Uterus (tissue), 4 donors: Measurements from ENCODE around the gene CDKL5. TPM values are rescaled to one million over a fixed set of nuclear protein-coding genes. Genes with fewer than 3 reads are reported as not detected.

Experiments used
- DNase-seq, 2 donors: peaks; one replicate each; pipeline ENCODE4 v3.0.0-alpha.2; 2019 to 2020
- H3K27ac ChIP-seq, 2 donors: fragments of 200-600 bp; sonication (generic); 1 replicate in 1 of 2; 2 replicates in 1 of 2; pipeline ENCODE4 v1.5.1; 2016 to 2018
- H3K27me3 ChIP-seq, 2 donors: fragments of 200-600 bp; sonication (generic); one replicate each; pipeline ENCODE4 v1.5.1; 2018 to 2019; ENCODE audit warnings: control low read depth in 1 of 2
- H3K36me3 ChIP-seq, 2 donors: fragments of 200-600 bp; sonication (generic); one replicate each; pipeline ENCODE4 v1.5.1; 2019; ENCODE audit warnings: control low read depth in 1 of 2
- H3K4me1 ChIP-seq, 2 donors: fragments of 200-600 bp; sonication (generic); one replicate each; pipeline ENCODE4 v1.5.1; 2018 to 2019; ENCODE audit warnings: control low read depth in 1 of 2
- H3K4me3 ChIP-seq, 2 donors: fragments of 200-600 bp; sonication (generic); 1 replicate in 1 of 2; 2 replicates in 1 of 2; pipeline ENCODE4 v1.5.1; 2018 to 2019; ENCODE audit warnings: mild to moderate bottlenecking in 1 of 2
- H3K9me3 ChIP-seq, 2 donors: fragments of 200-600 bp; sonication (generic); one replicate each; pipeline ENCODE4 v1.5.1; 2019; ENCODE audit warnings: control low read depth in 1 of 2
- POLR2A ChIP-seq, 2 donors: fragments of 450-650 bp; IDR thresholded peaks; one replicate each; pipeline ENCODE4 v1.6.1; 2016; ENCODE audit warnings: antibody characterized with exemption in 2 of 2, mild to moderate bottlenecking in 1 of 2, moderate library complexity in 1 of 2
- intact Hi-C: fragments of 100-400 bp; cut with DNase I; formaldehyde crosslinking; loops from one replicate; pipeline ENCODE4 v1.15.1; 2023; ENCODE audit warnings: low total_unique reads
- total RNA-seq, 4 donors: library from RNA; depleted of rRNA in 3 of 4; stranded (reverse); fragments of >200 nt in 3 of 4; gene quantifications; one replicate each; pipeline versions ENCODE4 v1.1.0 to v1.2.4, GENCODE V29; 2014 to 2023
- TF ChIP-seq, protein P1 (sequence below), 4 experiments: fragments of 200-600 bp in 2 of 4; fragments of 450-650 bp in 2 of 4; sonication (generic) in 2 of 4; IDR thresholded peaks; one replicate each; pipeline ENCODE4 v1.5.1; 2016 to 2019; ENCODE audit warnings: antibody characterized with exemption in 4 of 4, mild to moderate bottlenecking in 2 of 4, moderate library complexity in 1 of 4
- donor health status: DM: yes; HTN: yes; CAD: no.

Gene CDKL5
- total RNA-seq, 4 donors from 2014 or later: 9.7 to 14.5 (median 13.2) TPM

GRCh38 chrX:18394477-18394876, 30.9 kb upstream of the CDKL5 start:
- no peaks in the 10 kb centered on the region for H3K4me1 ChIP-seq
- no peak for DNase-seq
- H3K27me3 ChIP-seq: no peaks in the 10 kb centered on the region
- TF ChIP-seq POLR2A (IDR thresholded peaks at IDR 0.05): no peak
- TF ChIP-seq, protein P1, sequence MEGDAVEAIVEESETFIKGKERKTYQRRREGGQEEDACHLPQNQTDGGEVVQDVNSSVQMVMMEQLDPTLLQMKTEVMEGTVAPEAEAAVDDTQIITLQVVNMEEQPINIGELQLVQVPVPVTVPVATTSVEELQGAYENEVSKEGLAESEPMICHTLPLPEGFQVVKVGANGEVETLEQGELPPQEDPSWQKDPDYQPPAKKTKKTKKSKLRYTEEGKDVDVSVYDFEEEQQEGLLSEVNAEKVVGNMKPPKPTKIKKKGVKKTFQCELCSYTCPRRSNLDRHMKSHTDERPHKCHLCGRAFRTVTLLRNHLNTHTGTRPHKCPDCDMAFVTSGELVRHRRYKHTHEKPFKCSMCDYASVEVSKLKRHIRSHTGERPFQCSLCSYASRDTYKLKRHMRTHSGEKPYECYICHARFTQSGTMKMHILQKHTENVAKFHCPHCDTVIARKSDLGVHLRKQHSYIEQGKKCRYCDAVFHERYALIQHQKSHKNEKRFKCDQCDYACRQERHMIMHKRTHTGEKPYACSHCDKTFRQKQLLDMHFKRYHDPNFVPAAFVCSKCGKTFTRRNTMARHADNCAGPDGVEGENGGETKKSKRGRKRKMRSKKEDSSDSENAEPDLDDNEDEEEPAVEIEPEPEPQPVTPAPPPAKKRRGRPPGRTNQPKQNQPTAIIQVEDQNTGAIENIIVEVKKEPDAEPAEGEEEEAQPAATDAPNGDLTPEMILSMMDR (IDR thresholded peaks at IDR 0.05): no peak
- intact Hi-C loops: no loop called here
- H3K9me3 ChIP-seq: no peaks in the 10 kb centered on the region
- no peak overlapping the region for H3K4me3 ChIP-seq
- H3K27ac ChIP-seq: no peak overlapping the region
- H3K36me3 ChIP-seq: no peaks in the 10 kb centered on the region

DNA sequence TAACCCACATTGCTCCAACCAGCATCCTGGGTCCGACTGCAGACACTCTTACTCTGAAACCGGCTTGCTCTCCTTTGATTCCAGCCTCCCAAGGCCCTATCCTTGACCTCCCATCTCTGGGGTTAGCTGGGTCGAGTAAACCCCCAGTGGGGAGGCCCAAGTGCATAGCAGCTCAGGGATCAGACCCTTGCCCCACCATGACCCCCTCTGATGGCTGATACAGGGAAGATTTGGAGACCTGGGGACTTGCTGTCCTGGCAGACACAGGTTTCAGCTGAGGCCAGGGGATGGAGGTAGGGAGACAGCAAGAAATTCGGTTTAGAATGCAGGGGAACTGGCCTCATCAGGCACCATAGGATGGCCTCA, 23.6 kb upstream of the CDKL5 start:
- Histone ChIP-seq H3K27me3 (no peaks in the 10 kb centered on the region), H3K4me3 (no peak overlapping the region), H3K27ac (no peak overlapping the region), H3K36me3 (no peaks in the 10 kb centered on the region), H3K4me1 (no peaks in the 10 kb centered on the region), H3K9me3 (no peaks in the 10 kb centered on the region)
- no peak for TF ChIP-seq POLR2A (IDR thresholded peaks at IDR 0.05)
- TF ChIP-seq, protein P1 (IDR thresholded peaks at IDR 0.05): no peak
- intact Hi-C loops: no loop called here
- DNase-seq: no peak

- H3K4me1 ChIP-seq: no peaks in the 10 kb centered on the region
- H3K27me3 ChIP-seq: no peaks in the 10 kb centered on the region
- H3K27ac ChIP-seq: no peak overlapping the region
- H3K9me3 ChIP-seq: no peaks in the 10 kb centered on the region
- H3K36me3 ChIP-seq: no peaks in the 10 kb centered on the region
- no peak for DNase-seq
- intact Hi-C loops: no loop called here
- TF ChIP-seq, protein P1 (IDR thresholded peaks at IDR 0.05): no peak
- TF ChIP-seq POLR2A (IDR thresholded peaks at IDR 0.05): no peak
- no peak overlapping the region for H3K4me3 ChIP-seq
Measured at GRCh38 chrX:18406531-18407266, 18.7 kb upstream of the CDKL5 start.

- Histone ChIP-seq H3K4me1 (no peaks in the 10 kb centered on the region), H3K9me3 (no peaks in the 10 kb centered on the region), H3K27me3 (no peaks in the 10 kb centered on the region), H3K36me3 (no peaks in the 10 kb centered on the region), H3K27ac (no peak overlapping the region), H3K4me3 (no peak overlapping the region)
- TF ChIP-seq POLR2A (IDR thresholded peaks at IDR 0.05): no peak
- TF ChIP-seq, protein P1 (IDR thresholded peaks at IDR 0.05): no peak
- DNase-seq: no peak
- intact Hi-C loops: no loop called here
Measured at GRCh38 chrX:18410038-18410437, 15.4 kb upstream of the CDKL5 start.

DNA sequence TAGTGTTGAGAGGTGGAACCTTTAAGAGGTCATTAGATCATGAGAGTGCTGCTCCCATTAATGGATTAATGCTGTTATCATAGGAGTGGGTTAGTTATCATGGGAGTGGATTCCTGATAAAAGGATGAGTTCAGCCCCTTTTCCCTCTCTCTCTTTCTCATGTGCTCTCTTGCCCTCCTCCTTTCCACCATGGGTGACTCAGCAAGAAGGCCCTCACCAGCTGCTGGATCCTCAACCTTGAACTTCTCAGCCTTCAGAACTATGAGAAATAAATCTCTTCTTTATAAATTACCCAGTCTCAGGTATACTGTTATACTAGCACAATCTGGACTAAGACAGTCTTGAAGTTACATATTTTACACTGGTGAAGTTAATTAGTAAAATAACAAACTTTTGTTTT, 10.0 kb upstream of the CDKL5 start:
- TF ChIP-seq, protein P1 (IDR thresholded peaks at IDR 0.05): no peak
- TF ChIP-seq POLR2A (IDR thresholded peaks at IDR 0.05): no peak
- intact Hi-C loops: no loop called here
- Histone ChIP-seq H3K27ac (no peak overlapping the region), H3K9me3 (no peaks in the 10 kb centered on the region), H3K27me3 (no peaks in the 10 kb centered on the region), H3K4me1 (no peaks in the 10 kb centered on the region), H3K36me3 (no peaks in the 10 kb centered on the region), H3K4me3 (no peak overlapping the region)
- no peak for DNase-seq
